ENCODE data around the gene C1GALT1.

Gene C1GALT1

GRCh38 chr7:7246223-7246622 is 63.9 kb downstream of the C1GALT1 start:
- H3K36me3 ChIP-seq (ENCODE audit: control insufficient read depth, insufficient read depth, low read length): peaks cover 4% of the 10 kb centered on the region
- H3K4me3 ChIP-seq (ENCODE audit: insufficient read depth, low read depth, low read length, poor library complexity, severe bottlenecking): no peak overlapping the region
- H3K4me1 ChIP-seq (ENCODE audit: control insufficient read depth, insufficient read depth, low read length, poor library complexity, severe bottlenecking): no peaks in the 10 kb centered on the region
- H3K27me3 ChIP-seq (replicated peaks; ENCODE audit: control insufficient read depth, insufficient read depth, low read length, poor library complexity, severe bottlenecking): no peaks in the 10 kb centered on the region
- DNase-seq: no peak
- no peak overlapping the region for H3K27ac ChIP-seq (ENCODE audit: insufficient read depth, low read length, poor library complexity, severe bottlenecking)
- no peaks in the 10 kb centered on the region for H3K9me3 ChIP-seq (ENCODE audit: control insufficient read depth, low read length)

DNA sequence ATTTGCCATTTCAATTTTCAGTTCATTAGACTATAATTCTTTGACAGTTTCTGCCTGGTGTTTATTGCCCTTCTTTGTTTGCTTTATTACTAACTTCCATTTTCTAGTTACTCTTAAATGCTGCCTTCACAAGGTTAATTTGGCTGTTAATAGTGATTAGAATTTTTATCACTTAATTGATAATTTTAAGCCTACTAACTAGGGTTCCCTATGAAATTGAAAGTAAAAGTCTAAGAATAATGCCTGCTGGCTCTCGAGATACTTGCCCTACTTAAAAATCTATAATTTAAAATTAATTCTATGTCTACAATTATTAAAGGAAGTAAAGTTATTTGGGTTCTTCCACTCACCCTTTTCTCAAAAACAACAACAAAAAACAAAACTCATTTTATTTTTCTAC is 65.3 kb downstream of the C1GALT1 start:
- Histone ChIP-seq H3K36me3 (ENCODE audit: control insufficient read depth, insufficient read depth, low read length) (no peaks in the 10 kb centered on the region), H3K27me3 (replicated peaks; ENCODE audit: control insufficient read depth, insufficient read depth, low read length, poor library complexity, severe bottlenecking) (no peaks in the 10 kb centered on the region), H3K4me1 (ENCODE audit: control insufficient read depth, insufficient read depth, low read length, poor library complexity, severe bottlenecking) (no peaks in the 10 kb centered on the region), H3K4me3 (ENCODE audit: insufficient read depth, low read depth, low read length, poor library complexity, severe bottlenecking) (peak overlapping the region; percentile 6), H3K27ac (ENCODE audit: insufficient read depth, low read length, poor library complexity, severe bottlenecking) (no peak overlapping the region), H3K9me3 (ENCODE audit: control insufficient read depth, low read length) (no peaks in the 10 kb centered on the region)
- no peak for DNase-seq

DNA sequence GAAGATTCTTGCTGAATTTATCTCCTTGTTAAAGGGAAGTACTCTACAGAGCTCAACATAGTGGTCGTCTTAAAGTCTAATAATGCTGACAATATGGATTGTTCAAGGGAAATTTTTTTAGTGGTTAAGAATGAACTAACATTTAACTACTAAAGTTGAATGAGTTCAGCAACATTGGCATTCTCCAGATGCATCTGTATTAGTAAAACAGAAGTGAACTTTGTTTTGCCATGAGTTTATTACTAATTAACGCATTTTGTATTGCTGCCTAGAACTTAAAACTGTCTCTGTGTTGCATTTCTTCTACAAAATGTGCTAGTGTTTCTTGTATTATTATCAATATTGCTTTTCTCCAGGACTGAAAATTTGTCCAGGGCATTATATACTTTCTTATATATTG is 67.5 kb downstream of the C1GALT1 start:
- H3K9me3 ChIP-seq (ENCODE audit: control insufficient read depth, low read length): no peaks in the 10 kb centered on the region
- no peaks in the 10 kb centered on the region for H3K27me3 ChIP-seq (replicated peaks; ENCODE audit: control insufficient read depth, insufficient read depth, low read length, poor library complexity, severe bottlenecking)
- H3K27ac ChIP-seq (ENCODE audit: insufficient read depth, low read length, poor library complexity, severe bottlenecking): no peak overlapping the region
- no peaks in the 10 kb centered on the region for H3K36me3 ChIP-seq (ENCODE audit: control insufficient read depth, insufficient read depth, low read length)
- DNase-seq: no peak
- no peaks in the 10 kb centered on the region for H3K4me1 ChIP-seq (ENCODE audit: control insufficient read depth, insufficient read depth, low read length, poor library complexity, severe bottlenecking)
- no peak overlapping the region for H3K4me3 ChIP-seq (ENCODE audit: insufficient read depth, low read depth, low read length, poor library complexity, severe bottlenecking)

- Histone ChIP-seq H3K27me3 (replicated peaks; ENCODE audit: control insufficient read depth, insufficient read depth, low read length, poor library complexity, severe bottlenecking) (no peaks in the 10 kb centered on the region), H3K9me3 (ENCODE audit: control insufficient read depth, low read length) (no peaks in the 10 kb centered on the region), H3K27ac (ENCODE audit: insufficient read depth, low read length, poor library complexity, severe bottlenecking) (no peak overlapping the region), H3K4me3 (ENCODE audit: insufficient read depth, low read depth, low read length, poor library complexity, severe bottlenecking) (no peak overlapping the region), H3K4me1 (ENCODE audit: control insufficient read depth, insufficient read depth, low read length, poor library complexity, severe bottlenecking) (no peaks in the 10 kb centered on the region), H3K36me3 (ENCODE audit: control insufficient read depth, insufficient read depth, low read length) (no peaks in the 10 kb centered on the region)
- no peak for DNase-seq
Measured at GRCh38 chr7:7251742-7252141, 69.4 kb downstream of the C1GALT1 start.

DNA sequence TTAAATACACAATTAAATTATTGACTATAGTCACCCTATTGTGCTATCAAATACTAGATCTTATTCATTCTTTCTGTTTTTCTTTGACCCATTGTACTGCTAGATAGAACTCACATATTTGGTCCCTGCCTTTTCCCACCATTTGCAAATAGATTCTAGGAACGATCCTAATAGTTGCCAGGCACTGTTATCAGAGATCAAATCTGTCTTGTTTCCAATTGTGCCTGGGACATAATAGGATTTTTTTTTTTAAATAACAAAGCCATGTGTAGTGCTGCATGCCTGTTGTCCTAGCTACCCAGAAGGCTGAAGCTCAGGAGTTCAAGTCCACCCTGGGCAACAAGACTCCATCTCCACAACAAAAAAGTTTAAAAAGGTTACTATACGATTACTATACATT is 72.0 kb downstream of the C1GALT1 start:
- DNase-seq: no peak
- H3K4me1 ChIP-seq (ENCODE audit: control insufficient read depth, insufficient read depth, low read length, poor library complexity, severe bottlenecking): peaks cover 7% of the 10 kb centered on the region
- no peaks in the 10 kb centered on the region for H3K27me3 ChIP-seq (replicated peaks; ENCODE audit: control insufficient read depth, insufficient read depth, low read length, poor library complexity, severe bottlenecking)
- H3K4me3 ChIP-seq (ENCODE audit: insufficient read depth, low read depth, low read length, poor library complexity, severe bottlenecking): no peak overlapping the region
- no peaks in the 10 kb centered on the region for H3K36me3 ChIP-seq (ENCODE audit: control insufficient read depth, insufficient read depth, low read length)
- H3K9me3 ChIP-seq (ENCODE audit: control insufficient read depth, low read length): no peaks in the 10 kb centered on the region
- H3K27ac ChIP-seq (ENCODE audit: insufficient read depth, low read length, poor library complexity, severe bottlenecking): no peak overlapping the region

DNA sequence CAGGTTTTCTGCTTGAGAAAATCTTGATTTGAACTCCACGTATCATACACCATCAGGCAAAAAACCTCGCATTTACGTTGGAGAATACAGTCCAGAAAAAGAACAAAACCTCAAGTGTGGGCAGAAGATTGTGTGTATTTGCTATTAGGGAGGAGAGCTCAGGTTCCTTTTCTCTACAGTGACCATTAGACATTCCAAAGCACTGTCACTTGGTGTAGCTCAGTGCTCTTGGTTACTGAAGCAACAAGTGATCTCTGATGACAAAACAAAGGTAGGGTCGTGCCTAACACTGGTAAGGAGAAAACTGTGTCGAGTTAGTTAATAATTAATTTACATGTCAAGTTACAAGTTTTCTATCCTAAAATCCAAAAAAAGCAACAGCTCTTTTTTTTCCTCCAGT is 72.6 kb downstream of the C1GALT1 start:
- Histone ChIP-seq H3K27ac (ENCODE audit: insufficient read depth, low read length, poor library complexity, severe bottlenecking) (no peak overlapping the region), H3K4me1 (ENCODE audit: control insufficient read depth, insufficient read depth, low read length, poor library complexity, severe bottlenecking) (peaks cover 7% of the 10 kb centered on the region), H3K27me3 (replicated peaks; ENCODE audit: control insufficient read depth, insufficient read depth, low read length, poor library complexity, severe bottlenecking) (no peaks in the 10 kb centered on the region), H3K9me3 (ENCODE audit: control insufficient read depth, low read length) (no peaks in the 10 kb centered on the region), H3K4me3 (ENCODE audit: insufficient read depth, low read depth, low read length, poor library complexity, severe bottlenecking) (no peak overlapping the region), H3K36me3 (ENCODE audit: control insufficient read depth, insufficient read depth, low read length) (no peaks in the 10 kb centered on the region)
- DNase-seq: no peak

- H3K36me3 ChIP-seq (ENCODE audit: control insufficient read depth, insufficient read depth, low read length): no peaks in the 10 kb centered on the region
- H3K4me1 ChIP-seq (ENCODE audit: control insufficient read depth, insufficient read depth, low read length, poor library complexity, severe bottlenecking): peaks cover 7% of the 10 kb centered on the region
- H3K4me3 ChIP-seq (ENCODE audit: insufficient read depth, low read depth, low read length, poor library complexity, severe bottlenecking): no peak overlapping the region
- H3K9me3 ChIP-seq (ENCODE audit: control insufficient read depth, low read length): no peaks in the 10 kb centered on the region
- DNase-seq: no peak
- no peak overlapping the region for H3K27ac ChIP-seq (ENCODE audit: insufficient read depth, low read length, poor library complexity, severe bottlenecking)
- no peaks in the 10 kb centered on the region for H3K27me3 ChIP-seq (replicated peaks; ENCODE audit: control insufficient read depth, insufficient read depth, low read length, poor library complexity, severe bottlenecking)
Measured at GRCh38 chr7:7256731-7257274, 74.5 kb downstream of the C1GALT1 start.

GRCh38 chr7:7257899-7258692 is 75.8 kb downstream of the C1GALT1 start:
- Histone ChIP-seq H3K4me3 (ENCODE audit: insufficient read depth, low read depth, low read length, poor library complexity, severe bottlenecking) (peak overlapping the region; percentile 46), H3K9me3 (ENCODE audit: control insufficient read depth, low read length) (no peaks in the 10 kb centered on the region), H3K27me3 (replicated peaks; ENCODE audit: control insufficient read depth, insufficient read depth, low read length, poor library complexity, severe bottlenecking) (no peaks in the 10 kb centered on the region), H3K36me3 (ENCODE audit: control insufficient read depth, insufficient read depth, low read length) (no peaks in the 10 kb centered on the region), H3K27ac (ENCODE audit: insufficient read depth, low read length, poor library complexity, severe bottlenecking) (peak overlapping the region; percentile 64), H3K4me1 (ENCODE audit: control insufficient read depth, insufficient read depth, low read length, poor library complexity, severe bottlenecking) (peaks cover 7% of the 10 kb centered on the region)
- no peak for DNase-seq

DNA sequence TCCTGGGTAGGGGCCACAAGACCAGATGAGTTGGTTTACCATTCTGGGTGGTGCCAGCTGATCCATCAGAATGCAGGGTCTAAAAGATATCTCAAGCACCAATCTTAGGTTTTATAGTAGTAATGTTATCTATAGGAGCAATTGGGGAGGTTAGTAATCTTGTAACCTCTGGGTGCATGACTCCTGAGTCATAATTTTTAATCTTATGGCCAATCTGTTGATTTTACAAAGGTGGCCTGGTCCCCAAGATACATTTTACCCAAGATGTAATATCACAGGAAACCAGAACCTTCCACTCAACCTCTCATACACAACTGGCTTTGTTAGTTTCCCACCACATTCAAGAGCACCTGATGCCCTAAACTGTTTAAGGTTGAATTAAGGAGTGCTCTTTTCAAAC is 79.5 kb downstream of the C1GALT1 start:
- no peak for DNase-seq
- Histone ChIP-seq H3K9me3 (ENCODE audit: control insufficient read depth, low read length) (no peaks in the 10 kb centered on the region), H3K4me3 (ENCODE audit: insufficient read depth, low read depth, low read length, poor library complexity, severe bottlenecking) (no peak overlapping the region), H3K27me3 (replicated peaks; ENCODE audit: control insufficient read depth, insufficient read depth, low read length, poor library complexity, severe bottlenecking) (no peaks in the 10 kb centered on the region), H3K4me1 (ENCODE audit: control insufficient read depth, insufficient read depth, low read length, poor library complexity, severe bottlenecking) (peaks cover 7% of the 10 kb centered on the region), H3K36me3 (ENCODE audit: control insufficient read depth, insufficient read depth, low read length) (no peaks in the 10 kb centered on the region), H3K27ac (ENCODE audit: insufficient read depth, low read length, poor library complexity, severe bottlenecking) (no peak overlapping the region)

DNA sequence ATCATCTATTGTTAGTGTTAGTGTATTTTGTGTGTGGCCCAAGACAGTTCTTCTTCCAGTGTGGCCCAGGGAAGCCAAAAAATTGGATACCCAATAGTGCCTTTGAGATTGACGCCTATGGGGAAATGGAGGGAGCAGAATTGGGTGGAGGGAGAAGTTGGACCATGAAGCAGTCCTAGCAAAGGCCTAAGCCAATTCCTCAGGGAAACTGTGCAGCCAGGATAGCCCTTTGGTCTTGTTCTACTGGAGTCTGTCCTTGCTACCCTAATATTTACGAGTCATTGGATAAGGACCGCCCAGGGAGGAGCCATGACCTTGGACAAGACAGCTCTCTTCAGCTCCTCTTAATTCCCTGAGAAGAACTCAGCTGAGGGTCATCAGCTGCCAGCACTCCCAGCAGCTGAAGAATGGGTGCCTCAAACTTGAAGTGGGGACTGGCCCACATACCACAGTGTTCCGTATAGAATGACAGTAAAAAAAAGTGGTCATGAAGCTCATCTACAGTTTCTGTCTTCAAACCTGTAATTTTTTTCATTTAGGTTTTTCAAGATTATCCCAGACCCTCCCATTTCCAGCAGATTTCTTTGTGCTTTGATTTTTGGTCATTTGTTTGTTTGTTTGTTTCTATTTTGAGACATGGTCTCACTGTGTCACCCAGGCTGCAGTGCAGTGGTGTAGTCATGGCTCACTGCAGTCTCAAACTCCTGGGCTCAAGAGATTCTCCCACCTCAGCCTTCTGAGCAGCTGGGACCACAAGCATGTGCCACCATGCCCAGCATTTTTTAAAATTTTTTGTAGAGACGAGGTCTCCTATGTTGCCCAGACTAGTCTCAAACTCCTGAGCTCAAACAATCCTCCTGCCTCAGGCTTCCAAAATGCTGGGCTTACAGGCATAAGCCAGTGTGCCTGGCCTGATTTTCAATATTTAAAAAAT is 81.2 kb downstream of the C1GALT1 start:
- H3K9me3 ChIP-seq (ENCODE audit: control insufficient read depth, low read length): no peaks in the 10 kb centered on the region
- no peaks in the 10 kb centered on the region for H3K27me3 ChIP-seq (replicated peaks; ENCODE audit: control insufficient read depth, insufficient read depth, low read length, poor library complexity, severe bottlenecking)
- H3K36me3 ChIP-seq (ENCODE audit: control insufficient read depth, insufficient read depth, low read length): no peaks in the 10 kb centered on the region
- no peak overlapping the region for H3K27ac ChIP-seq (ENCODE audit: insufficient read depth, low read length, poor library complexity, severe bottlenecking)
- no peak overlapping the region for H3K4me3 ChIP-seq (ENCODE audit: insufficient read depth, low read depth, low read length, poor library complexity, severe bottlenecking)
- no peak for DNase-seq
- H3K4me1 ChIP-seq (ENCODE audit: control insufficient read depth, insufficient read depth, low read length, poor library complexity, severe bottlenecking): no peaks in the 10 kb centered on the region
